Effector CD8-positive, alpha-beta T cell (primary cell): ENCODE results near the gene ASB6.
"Not testable (repeated sequence)": the region's sequence is repeated elsewhere in the genome, so short reads cannot be mapped to it uniquely, and the experiment has no call there.

Experiments
- DNase-seq: peaks from one replicate; lab custom pipeline; 2025; lab: John Stamatoyannopoulos, UW

ASB6 gene

GRCh38 chr9:129667378-129667777 lies 25.4 kb upstream of the ASB6 start:
- no peak for DNase-seq

GRCh38 chr9:129666575-129666974 lies 24.6 kb upstream of the ASB6 start:
- no peak for DNase-seq

- DNase-seq, result no peak
Observed at GRCh38 chr9:129665814-129666520, 24.0 kb upstream of the ASB6 start.

GRCh38 chr9:129665389-129665775 lies 23.4 kb upstream of the ASB6 start, which contains the start of gene PRRX2:
TSS of gene PRRX2 (plus strand) at chr9:129665647. CDS start at chr9:129665868, 221 bp downstream.
- no peak for DNase-seq

- DNase-seq, result no peak
Observed at GRCh38 chr9:129664746-129665388, 22.9 kb upstream of the ASB6 start.

- not testable (repeated sequence) for DNase-seq
Observed at GRCh38 chr9:129662239-129662638, 20.3 kb upstream of the ASB6 start.

- DNase-seq, result no peak
Observed at GRCh38 chr9:129661029-129661428, 19.1 kb upstream of the ASB6 start.

- no peak for DNase-seq
Observed at GRCh38 chr9:129656795-129657390, 14.9 kb upstream of the ASB6 start.

GRCh38 chr9:129655696-129656095 lies 13.7 kb upstream of the ASB6 start:
- DNase-seq, result no peak

GRCh38 chr9:129655154-129655553 lies 13.2 kb upstream of the ASB6 start:
- no peak for DNase-seq

GRCh38 chr9:129654554-129655040 lies 12.6 kb upstream of the ASB6 start:
- no peak for DNase-seq

GRCh38 chr9:129653823-129654553 lies 12.0 kb upstream of the ASB6 start:
- no peak for DNase-seq

- no peak for DNase-seq
Observed at GRCh38 chr9:129650680-129651235, 8.8 kb upstream of the ASB6 start.

GRCh38 chr9:129649726-129650679 lies 8.1 kb upstream of the ASB6 start:
- no peak for DNase-seq

GRCh38 chr9:129648764-129649115 lies 6.8 kb upstream of the ASB6 start:
- no peak for DNase-seq

GRCh38 chr9:129648092-129648763 lies 6.3 kb upstream of the ASB6 start:
- no peak for DNase-seq

GRCh38 chr9:129647635-129648034 lies 5.7 kb upstream of the ASB6 start:
- no peak for DNase-seq

- DNase-seq, result no peak
Observed at GRCh38 chr9:129646654-129647053, 4.7 kb upstream of the ASB6 start.

- no peak for DNase-seq
Observed at GRCh38 chr9:129646252-129646651, 4.3 kb upstream of the ASB6 start.

GRCh38 chr9:129644902-129645301 lies 3.0 kb upstream of the ASB6 start:
- DNase-seq, result no peak
